ENCODE data around the gene BLVRB. TPM values are rescaled to one million over a fixed set of nuclear protein-coding genes. Genes with fewer than 3 reads are reported as not detected.

BLVRB gene
- total RNA-seq, 1 experiment from 2014 or later = 10.2 TPM

DNA sequence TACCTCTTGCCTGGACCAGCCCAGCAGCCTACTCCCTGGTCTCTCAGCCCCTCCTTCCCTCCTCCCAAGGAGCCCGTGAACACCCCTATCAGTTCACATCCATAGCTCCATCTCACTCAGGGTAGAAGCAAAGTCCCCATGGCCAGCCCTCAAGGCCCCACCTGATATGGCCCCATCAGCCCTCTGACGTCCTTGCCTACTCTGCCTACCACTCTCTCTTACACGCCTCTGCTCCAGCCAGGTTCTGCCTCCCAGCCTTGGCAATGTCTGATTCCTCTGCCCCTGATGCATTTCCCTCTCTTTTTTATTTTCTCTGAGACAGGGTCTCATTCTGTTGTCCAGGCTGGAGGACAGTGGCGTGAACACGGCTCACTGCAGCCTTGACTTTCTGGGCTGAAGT is 13.5 kb downstream of the BLVRB start:
- no peak overlapping the region for H3K27ac ChIP-seq (ENCODE audit: low read length)
- H3K9me3 ChIP-seq (ENCODE audit: low read length) = no peaks in the 10 kb centered on the region
- H3K9ac ChIP-seq (ENCODE audit: low read length) = no peak overlapping the region
- H3K79me2 ChIP-seq (ENCODE audit: low read length) = no peaks in the 10 kb centered on the region
- no peaks in the 10 kb centered on the region for H3K9me2 ChIP-seq (replicated peaks; ENCODE audit: insufficient read depth, low read length)
- H3K27me3 ChIP-seq (ENCODE audit: low read length) = no peaks in the 10 kb centered on the region
- no peaks in the 10 kb centered on the region for H4K20me1 ChIP-seq (ENCODE audit: insufficient read depth, low read depth, low read length)
- H3K4me2 ChIP-seq (ENCODE audit: low read depth, low read length, poor library complexity, severe bottlenecking) = no peak overlapping the region
- no peak overlapping the region for H3K4me3 ChIP-seq (ENCODE audit: low read length)
- H3K36me3 ChIP-seq (ENCODE audit: insufficient read depth, low read length) = no peaks in the 10 kb centered on the region
- no peak for DNase-seq
- no peak overlapping the region for H2AFZ ChIP-seq (ENCODE audit: low read length)
- H3K4me1 ChIP-seq (ENCODE audit: low read length) = no peaks in the 10 kb centered on the region

DNA sequence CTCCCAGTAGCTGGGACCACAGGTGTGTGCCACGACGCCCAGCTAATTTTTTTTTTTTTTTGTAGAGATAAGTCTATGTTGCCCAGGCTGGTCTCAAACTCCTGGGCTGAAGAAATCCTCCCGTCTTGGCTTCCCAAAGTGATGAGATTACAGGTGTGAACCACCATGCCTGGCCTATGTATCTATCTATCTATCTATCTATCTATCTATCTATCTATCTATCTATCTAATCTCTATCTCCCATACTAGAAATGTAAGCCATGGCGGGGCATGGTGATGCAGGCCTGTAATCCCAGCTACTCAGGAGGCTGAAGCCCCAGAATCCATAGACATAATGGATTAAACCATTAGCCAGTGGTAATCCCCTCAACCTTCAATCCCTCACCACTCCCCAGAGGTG is 14.9 kb downstream of the BLVRB start:
- DNase-seq = no peak
- Histone ChIP-seq H3K9ac (ENCODE audit: low read length) (no peak overlapping the region), H3K36me3 (ENCODE audit: insufficient read depth, low read length) (no peaks in the 10 kb centered on the region), H2AFZ (ENCODE audit: low read length) (no peak overlapping the region), H3K79me2 (ENCODE audit: low read length) (no peaks in the 10 kb centered on the region), H4K20me1 (ENCODE audit: insufficient read depth, low read depth, low read length) (no peaks in the 10 kb centered on the region), H3K27me3 (ENCODE audit: low read length) (no peaks in the 10 kb centered on the region), H3K4me3 (ENCODE audit: low read length) (no peak overlapping the region), H3K27ac (ENCODE audit: low read length) (no peak overlapping the region), H3K9me3 (ENCODE audit: low read length) (no peaks in the 10 kb centered on the region), H3K4me1 (ENCODE audit: low read length) (no peaks in the 10 kb centered on the region), H3K4me2 (ENCODE audit: low read depth, low read length, poor library complexity, severe bottlenecking) (no peak overlapping the region), H3K9me2 (replicated peaks; ENCODE audit: insufficient read depth, low read length) (no peaks in the 10 kb centered on the region)

DNA sequence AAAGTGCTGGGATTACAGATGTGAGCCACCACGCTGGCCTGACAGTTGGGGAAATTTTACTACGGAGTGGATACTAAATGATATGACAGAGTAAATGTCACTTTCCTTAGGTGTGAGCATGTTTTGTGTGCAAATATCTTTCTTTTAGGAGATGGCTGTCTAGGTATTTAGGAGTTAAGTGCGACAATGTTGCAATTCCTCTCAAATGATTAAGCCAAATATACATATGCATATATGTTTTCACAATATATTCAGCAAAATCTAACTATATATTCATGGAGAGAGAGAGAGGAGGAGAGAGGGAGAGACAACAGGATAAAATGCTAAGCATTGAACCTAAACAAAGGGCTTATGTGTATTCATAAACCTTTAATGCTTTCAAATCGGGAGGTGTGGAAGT is 16.0 kb downstream of the BLVRB start:
- DNase-seq = no peak
- H3K36me3 ChIP-seq (ENCODE audit: insufficient read depth, low read length) = no peaks in the 10 kb centered on the region
- H2AFZ ChIP-seq (ENCODE audit: low read length) = no peak overlapping the region

DNA sequence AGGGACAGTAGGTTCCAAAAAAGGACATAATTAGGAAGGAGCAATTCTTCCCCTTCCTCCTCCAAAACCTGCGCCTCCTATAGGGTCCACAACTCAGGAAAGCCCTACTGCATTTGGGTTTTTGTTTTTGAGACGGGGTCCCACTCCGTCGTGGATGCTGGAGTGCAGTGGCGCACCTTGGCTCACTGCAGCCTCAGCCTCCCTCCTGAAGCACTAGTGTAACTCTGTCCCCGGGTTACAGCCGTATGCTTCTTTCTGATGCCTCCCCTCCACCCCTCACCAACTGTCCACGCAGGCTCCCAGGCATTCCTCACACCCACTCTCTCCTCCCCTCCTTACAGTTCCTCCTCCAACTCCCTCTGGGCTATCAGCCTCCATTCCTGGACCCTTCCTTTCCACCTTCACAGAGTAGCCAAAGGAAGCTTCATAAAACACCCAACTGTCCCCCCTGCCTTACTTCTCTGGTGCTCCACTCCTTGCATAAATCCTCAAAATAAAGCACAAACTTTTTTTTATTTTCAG is 19.2 kb downstream of the BLVRB start:
- Histone ChIP-seq H3K4me1 (ENCODE audit: low read length) (peaks cover 13% of the 10 kb centered on the region), H3K27ac (ENCODE audit: low read length) (no peak overlapping the region), H3K79me2 (ENCODE audit: low read length) (peaks cover 22% of the 10 kb centered on the region), H3K9ac (ENCODE audit: low read length) (no peak overlapping the region), H3K4me2 (ENCODE audit: low read depth, low read length, poor library complexity, severe bottlenecking) (no peak overlapping the region), H3K36me3 (ENCODE audit: insufficient read depth, low read length) (peaks cover 5% of the 10 kb centered on the region), H3K9me2 (replicated peaks; ENCODE audit: insufficient read depth, low read length) (no peaks in the 10 kb centered on the region), H3K4me3 (ENCODE audit: low read length) (no peak overlapping the region), H3K9me3 (ENCODE audit: low read length) (no peaks in the 10 kb centered on the region), H2AFZ (ENCODE audit: low read length) (no peak overlapping the region), H4K20me1 (ENCODE audit: insufficient read depth, low read depth, low read length) (peaks cover 9% of the 10 kb centered on the region; the same call in 1 of the 2 replicates), H3K27me3 (ENCODE audit: low read length) (no peaks in the 10 kb centered on the region)
- DNase-seq = no peak

More for the DNA sequence above, 16.0 kb downstream of the BLVRB start:
- H3K79me2 ChIP-seq (ENCODE audit: low read length) = no peaks in the 10 kb centered on the region
- H3K4me1 ChIP-seq (ENCODE audit: low read length) = peaks cover 4% of the 10 kb centered on the region
- no peak overlapping the region for H3K9ac ChIP-seq (ENCODE audit: low read length)
- H4K20me1 ChIP-seq (ENCODE audit: insufficient read depth, low read depth, low read length) = no peaks in the 10 kb centered on the region
- no peaks in the 10 kb centered on the region for H3K27me3 ChIP-seq (ENCODE audit: low read length)
- H3K9me3 ChIP-seq (ENCODE audit: low read length) = no peaks in the 10 kb centered on the region
- H3K9me2 ChIP-seq (replicated peaks; ENCODE audit: insufficient read depth, low read length) = no peaks in the 10 kb centered on the region
- no peak overlapping the region for H3K27ac ChIP-seq (ENCODE audit: low read length)
- no peak overlapping the region for H3K4me3 ChIP-seq (ENCODE audit: low read length)
- H3K4me2 ChIP-seq (ENCODE audit: low read depth, low read length, poor library complexity, severe bottlenecking) = no peak overlapping the region

DNA sequence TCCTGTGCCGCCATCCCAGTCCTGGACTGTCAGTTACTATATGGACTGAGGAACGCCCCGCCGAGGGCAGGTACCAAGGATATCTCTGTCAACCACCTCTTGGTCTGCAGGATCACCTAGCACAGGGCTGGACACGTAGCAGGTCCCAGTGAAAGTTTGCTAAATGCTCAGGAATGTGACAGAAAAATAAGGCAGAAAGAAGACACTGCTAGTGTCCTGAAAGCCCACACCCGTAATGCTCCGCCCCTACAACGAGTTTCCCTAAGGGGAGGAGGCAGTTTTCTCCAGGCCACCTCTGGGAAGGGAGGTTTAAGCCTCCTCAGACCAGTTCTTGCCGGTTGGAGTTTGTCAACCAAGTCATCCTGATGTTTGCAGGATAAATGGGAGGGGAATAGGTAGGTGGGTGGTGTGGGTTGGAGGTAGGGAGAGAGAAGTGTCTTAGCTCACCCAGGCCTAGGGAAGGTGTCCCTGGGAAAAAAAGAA is 19.7 kb downstream of the BLVRB start:
- Histone ChIP-seq H3K4me2 (ENCODE audit: low read depth, low read length, poor library complexity, severe bottlenecking) (no peak overlapping the region), H3K9ac (ENCODE audit: low read length) (no peak overlapping the region), H3K27ac (ENCODE audit: low read length) (no peak overlapping the region), H3K79me2 (ENCODE audit: low read length) (peaks cover 22% of the 10 kb centered on the region), H3K36me3 (ENCODE audit: insufficient read depth, low read length) (peaks cover 10% of the 10 kb centered on the region), H3K9me3 (ENCODE audit: low read length) (no peaks in the 10 kb centered on the region), H3K27me3 (ENCODE audit: low read length) (no peaks in the 10 kb centered on the region), H3K4me1 (ENCODE audit: low read length) (peaks cover 13% of the 10 kb centered on the region), H4K20me1 (ENCODE audit: insufficient read depth, low read depth, low read length) (peaks cover 10% of the 10 kb centered on the region; the same call in 1 of the 2 replicates), H3K4me3 (ENCODE audit: low read length) (no peak overlapping the region), H2AFZ (ENCODE audit: low read length) (no peak overlapping the region), H3K9me2 (replicated peaks; ENCODE audit: insufficient read depth, low read length) (no peaks in the 10 kb centered on the region)
- DNase-seq = no peak

DNA sequence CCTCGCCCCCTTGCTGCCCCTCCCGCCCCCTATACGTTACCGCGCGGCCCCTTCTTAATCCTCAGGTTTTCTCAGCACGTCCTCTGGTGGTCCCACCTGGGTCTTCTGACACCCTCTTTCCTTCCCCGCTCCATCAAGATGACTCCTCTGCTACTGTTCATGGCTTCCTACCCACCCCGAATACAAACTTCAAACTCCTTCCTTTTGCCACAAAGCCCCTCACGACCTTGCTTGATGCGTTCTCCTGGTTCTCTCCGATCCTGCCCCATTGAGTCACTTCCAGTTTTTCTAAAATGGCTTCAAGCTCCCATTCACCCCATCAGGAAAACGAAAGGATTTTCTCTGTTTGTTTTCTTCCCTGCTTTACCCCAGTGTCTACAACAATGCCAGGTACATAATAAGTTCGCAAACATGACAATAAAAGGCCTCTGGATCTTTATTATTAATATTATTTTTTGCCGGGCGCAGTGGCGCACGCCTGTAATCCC is 20.7 kb downstream of the BLVRB start:
- Histone ChIP-seq H3K27ac (ENCODE audit: low read length) (no peak overlapping the region), H2AFZ (ENCODE audit: low read length) (peak overlapping the region; percentile 87; the same call in 1 of the 2 replicates), H3K9me2 (replicated peaks; ENCODE audit: insufficient read depth, low read length) (no peaks in the 10 kb centered on the region)

DNA sequence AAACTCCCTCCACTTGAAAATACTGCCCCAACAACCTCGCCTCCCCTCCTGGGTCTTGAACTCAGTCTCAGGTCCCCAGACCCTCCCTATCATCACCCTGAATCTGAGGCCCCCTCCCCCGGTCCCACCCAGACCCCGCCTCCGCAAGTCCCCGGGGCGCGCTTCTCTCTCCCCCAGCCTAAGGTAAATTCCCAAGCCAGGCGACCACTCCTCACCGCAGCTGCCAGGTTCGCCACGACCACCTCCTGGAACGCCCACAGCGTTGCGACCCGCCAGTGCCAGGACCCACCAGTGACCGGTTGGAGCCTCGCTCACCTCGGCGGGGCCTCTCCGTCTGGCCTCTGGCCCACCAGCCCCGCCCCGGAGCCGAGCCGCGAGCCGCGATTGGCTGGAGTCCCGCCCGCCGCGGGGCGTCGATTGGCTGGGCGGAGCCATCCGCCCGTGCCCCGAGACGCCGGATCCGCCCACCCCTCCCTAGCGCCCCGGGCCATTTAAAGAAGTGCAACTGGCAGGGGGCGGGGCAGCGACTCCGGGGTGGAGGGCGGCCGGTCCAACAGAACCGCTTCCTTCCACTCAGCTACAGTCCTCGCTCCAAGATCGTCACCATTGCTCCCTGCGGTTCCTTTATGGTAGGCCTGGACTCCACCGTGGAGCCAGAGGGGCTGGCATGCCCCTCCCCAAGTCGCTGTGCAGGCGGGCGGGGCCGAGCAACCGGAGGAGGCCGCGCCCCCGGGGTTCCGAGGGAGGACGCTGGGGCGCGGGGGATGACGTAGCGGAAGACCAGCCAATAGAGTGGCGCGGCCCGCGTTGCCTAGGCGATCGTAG is 21.3 kb downstream of the BLVRB start, which contains the start of gene SERTAD3:
TSS of gene SERTAD3 (minus strand) at position 336 of the 825 bp plus-strand sequence. CDS start 2,255 bp downstream, outside the sequence.
- peak; percentile 98 for DNase-seq
- Histone ChIP-seq H3K9me3 (ENCODE audit: low read length) (no peaks in the 10 kb centered on the region), H3K27me3 (ENCODE audit: low read length) (no peaks in the 10 kb centered on the region), H4K20me1 (ENCODE audit: insufficient read depth, low read depth, low read length) (peaks cover 10% of the 10 kb centered on the region; the same call in 1 of the 2 replicates), H3K79me2 (ENCODE audit: low read length) (peaks cover 22% of the 10 kb centered on the region), H3K36me3 (ENCODE audit: insufficient read depth, low read length) (peaks cover 11% of the 10 kb centered on the region), H3K4me3 (ENCODE audit: low read length) (peak within 1 kb of the TSS; percentile 93), H3K9me2 (replicated peaks; ENCODE audit: insufficient read depth, low read length) (no peaks in the 10 kb centered on the region), H3K4me1 (ENCODE audit: low read length) (peaks cover 13% of the 10 kb centered on the region), H2AFZ (ENCODE audit: low read length) (peak within 1 kb of the TSS; percentile 96; the same call in 1 of the 2 replicates), H3K4me2 (ENCODE audit: low read depth, low read length, poor library complexity, severe bottlenecking) (peak within 1 kb of the TSS; percentile 95), H3K9ac (ENCODE audit: low read length) (peak within 1 kb of the TSS; percentile 96), H3K27ac (ENCODE audit: low read length) (peak within 1 kb of the TSS; percentile 95)

More for the DNA sequence above, 20.7 kb downstream of the BLVRB start:
- Histone ChIP-seq H3K4me2 (ENCODE audit: low read depth, low read length, poor library complexity, severe bottlenecking) (peak overlapping the region; percentile 95), H3K9me3 (ENCODE audit: low read length) (no peaks in the 10 kb centered on the region), H3K79me2 (ENCODE audit: low read length) (peaks cover 22% of the 10 kb centered on the region), H3K27me3 (ENCODE audit: low read length) (no peaks in the 10 kb centered on the region), H3K4me3 (ENCODE audit: low read length) (peak overlapping the region; percentile 93), H3K4me1 (ENCODE audit: low read length) (peaks cover 13% of the 10 kb centered on the region), H4K20me1 (ENCODE audit: insufficient read depth, low read depth, low read length) (peaks cover 10% of the 10 kb centered on the region; the same call in 1 of the 2 replicates), H3K9ac (ENCODE audit: low read length) (peak overlapping the region; percentile 96), H3K36me3 (ENCODE audit: insufficient read depth, low read length) (peaks cover 11% of the 10 kb centered on the region)
- no peak for DNase-seq

All from Karpas-422 (cell line).